HepG2 (cell line): ENCODE results near the gene CST3. TPM values are rescaled to one million over a fixed set of nuclear protein-coding genes. Genes with fewer than 3 reads are reported as not detected.

ENCODE experiments used
- AKAP8 ChIP-seq: sonication (generic); formaldehyde crosslinking; IDR thresholded peaks from 2 replicates; pipeline ENCODE4 v1.5.1; 2020; ENCODE audit warnings: mild to moderate bottlenecking, missing genetic modification reagents
- ASH2L ChIP-seq: fragments of 300-600, 200-600 bp; sonication (generic); IDR thresholded peaks from 2 replicates; pipeline ENCODE4 v1.7.0; 2017; ENCODE audit warnings: low read depth, mild to moderate bottlenecking, moderate library complexity, mixed read lengths, low read length; ENCODE audit not compliant: insufficient read length
- CBX1 ChIP-seq: IDR thresholded peaks from one replicate; pipeline ENCODE4 v1.6.1; 2016; ENCODE audit warnings: antibody characterized with exemption, low read depth
- GMEB1 ChIP-seq: sonication (generic); formaldehyde crosslinking; IDR thresholded peaks from 2 replicates; pipeline ENCODE4 v1.5.1; 2020; ENCODE audit warnings: missing genetic modification reagents, mild to moderate bottlenecking, borderline replicate concordance
- HNF4A ChIP-seq: sonication (generic); formaldehyde crosslinking; IDR thresholded peaks from 2 replicates; pipeline ENCODE4 v1.4.0; 2020; ENCODE audit warnings: missing genetic modification reagents
- HNF4G ChIP-seq, 2 experiments: sonication (generic) in 1 of 2; formaldehyde crosslinking in 1 of 2; IDR thresholded peaks; 2 replicates each; pipeline versions ENCODE4 v1.4.0 to v1.6.1; 2011 to 2020; ENCODE audit warnings: borderline replicate concordance in 2 of 2, low read depth in 2 of 2, mild to moderate bottlenecking in 2 of 2, low read length in 1 of 2, missing genetic modification reagents in 1 of 2, moderate library complexity in 1 of 2
- KDM2A ChIP-seq: sonication (generic); formaldehyde crosslinking; IDR thresholded peaks from 2 replicates; pipeline ENCODE4 v1.4.0; 2020; ENCODE audit warnings: low read depth, missing genetic modification reagents, borderline replicate concordance
- LBX2 ChIP-seq: sonication (generic); formaldehyde crosslinking; IDR thresholded peaks from 2 replicates; pipeline ENCODE4 v1.5.0; 2020; ENCODE audit warnings: missing genetic modification reagents, mild to moderate bottlenecking, borderline replicate concordance
- MNT ChIP-seq: fragments of 450-650 bp; IDR thresholded peaks from 2 replicates; pipeline ENCODE4 v1.6.1; 2016
- RBFOX2 ChIP-seq: fragments of 200-400 bp; formaldehyde crosslinking; IDR thresholded peaks from 2 replicates; pipeline ENCODE4 v1.6.1; 2017; ENCODE audit warnings: low read depth, mild to moderate bottlenecking, low read length
- REPIN1 ChIP-seq: sonication (generic); formaldehyde crosslinking; IDR thresholded peaks from 2 replicates; pipeline ENCODE4 v1.8.0; 2022; ENCODE audit warnings: missing genetic modification reagents, low read depth, mild to moderate bottlenecking, borderline replicate concordance
- REXO4 ChIP-seq: sonication (generic); formaldehyde crosslinking; IDR thresholded peaks from 2 replicates; pipeline ENCODE4 v1.8.0; 2022; ENCODE audit warnings: missing genetic modification reagents, mild to moderate bottlenecking, borderline replicate concordance
- SP140L ChIP-seq: sonication (generic); formaldehyde crosslinking; IDR thresholded peaks from 2 replicates; pipeline ENCODE4 v1.4.0; 2020; ENCODE audit warnings: missing genetic modification reagents, borderline replicate concordance
- TAF1 ChIP-seq: sonication (generic); formaldehyde crosslinking; IDR thresholded peaks from 2 replicates; pipeline ENCODE4 v1.4.0; 2020; ENCODE audit warnings: missing genetic modification reagents
- TRAFD1 ChIP-seq: sonication (generic); formaldehyde crosslinking; IDR thresholded peaks from 2 replicates; pipeline ENCODE4 v1.5.1; 2020; ENCODE audit warnings: missing genetic modification reagents, mild to moderate bottlenecking, borderline replicate concordance
- ZNF251 ChIP-seq: sonication (generic); formaldehyde crosslinking; IDR thresholded peaks from 2 replicates; pipeline ENCODE4 v1.9.0; 2021; ENCODE audit warnings: mild to moderate bottlenecking, missing genetic modification reagents
- ZNF33B ChIP-seq: sonication (generic); formaldehyde crosslinking; IDR thresholded peaks from 2 replicates; pipeline ENCODE4 v1.5.1; 2020; ENCODE audit warnings: mild to moderate bottlenecking, missing genetic modification reagents
- ZNF414 ChIP-seq: sonication (generic); formaldehyde crosslinking; IDR thresholded peaks from 2 replicates; pipeline ENCODE4 v1.5.0; 2020; ENCODE audit warnings: missing genetic modification reagents
- ZNF441 ChIP-seq: sonication (generic); formaldehyde crosslinking; IDR thresholded peaks from 2 replicates; pipeline ENCODE4 v1.7.0; 2021; ENCODE audit warnings: missing genetic modification reagents, borderline replicate concordance
- ZNF547 ChIP-seq: sonication (generic); formaldehyde crosslinking; IDR thresholded peaks from 2 replicates; pipeline ENCODE4 v1.5.1; 2020; ENCODE audit warnings: mild to moderate bottlenecking, missing genetic modification reagents
- ZNF572 ChIP-seq: sonication (generic); formaldehyde crosslinking; IDR thresholded peaks from 2 replicates; pipeline ENCODE4 v1.5.1; 2020; ENCODE audit warnings: mild to moderate bottlenecking, missing genetic modification reagents
- ZNF619 ChIP-seq: sonication (generic); formaldehyde crosslinking; IDR thresholded peaks from 2 replicates; pipeline ENCODE4 v1.4.0; 2020; ENCODE audit warnings: mild to moderate bottlenecking, missing genetic modification reagents
- ZSCAN20 ChIP-seq: sonication (generic); formaldehyde crosslinking; IDR thresholded peaks from 2 replicates; pipeline ENCODE4 v1.4.0; 2020; ENCODE audit warnings: missing genetic modification reagents, mild to moderate bottlenecking, borderline replicate concordance
- polyA plus RNA-seq, 8 experiments: library from polyadenylated mRNA; depleted of rRNA in 3 of 8; stranded (reverse) in 7 of 8; unstranded in 1 of 8; fragments of >200 nt; fragmentation: Illumina TruSeq in 4 of 8; extraction: Trizol in 4 of 8; gene quantifications; 2 replicates each; pipeline versions ENCODE4 v1.2.1 to v1.2.3, GENCODE V29; 2011 to 2016; ENCODE audit warnings: low read depth in 4 of 8, missing spikeins in 1 of 8, mixed read lengths in 1 of 8; ENCODE audit not compliant: insufficient read depth in 1 of 8
- total RNA-seq, 5 experiments: library from RNA; depleted of rRNA; stranded (reverse); fragments of >200 nt; fragmentation: Illumina TruSeq; extraction: Trizol; gene quantifications; 2 replicates each; pipeline ENCODE4 v1.2.3, GENCODE V29; 2016; ENCODE audit warnings: low read depth in 1 of 5

The CST3 gene
- total and polyA plus RNA-seq, 2 of the 13 experiments (the other 11 are each of a cell fraction or from before 2014, with no cell fraction given), result 690 to 1,005 TPM

GRCh38 chr20:23636182-23636907 is 1.4 kb downstream of the CST3 start (continued):
- TF ChIP-seq ASH2L (no peak), HNF4G (IDR thresholded peaks at IDR 0.05; ENCODE audit: borderline replicate concordance, low read depth, low read length) (no peak), HNF4G (CRISPR knock-in tag; IDR thresholded peaks at IDR 0.05; ENCODE audit: borderline replicate concordance, low read depth) (0 out of 2 replicates have a peak, but pooled peaks have one; percentile 56), TAF1 (CRISPR knock-in tag) (no peak), RBFOX2 (no peak), HNF4A (CRISPR knock-in tag) (0 out of 2 replicates have a peak, but pooled peaks have one; percentile 7), ZNF619 (CRISPR knock-in tag) (peak; percentile 98), AKAP8 (CRISPR knock-in tag) (peak; percentile 65; the same call in 1 of the 2 replicates), ZNF572 (CRISPR knock-in tag) (peak; percentile 65; the same call in 1 of the 2 replicates), GMEB1 (CRISPR knock-in tag) (no peak), ZNF251 (CRISPR knock-in tag) (no peak), ZNF441 (CRISPR knock-in tag) (peak; percentile 21; the same call in 1 of the 2 replicates), ZNF414 (no peak), REXO4 (0 out of 2 replicates have a peak, but pooled peaks have one; percentile 42), LBX2 (CRISPR knock-in tag) (peak; percentile 45; the same call in 1 of the 2 replicates), SP140L (no peak), REPIN1 (peak; percentile 70; the same call in 1 of the 2 replicates), TRAFD1 (CRISPR knock-in tag) (no peak), KDM2A (CRISPR knock-in tag) (peak; percentile 34; the same call in 1 of the 2 replicates), ZNF547 (CRISPR knock-in tag) (0 out of 2 replicates have a peak, but pooled peaks have one; percentile 15), ZNF33B (CRISPR knock-in tag) (no peak), ZSCAN20 (CRISPR knock-in tag) (no peak), CBX1 (no peak), MNT (no peak)
